GM19193 (cell line): Measurements from ENCODE around the gene SOX18.
A peak's percentile ranks its signal among the peaks of the same experiment; 100 is the strongest.

Experiments used
- POLR2A ChIP-seq: IDR thresholded peaks from 4 replicates; pipeline ENCODE4 v1.6.1; 2011; ENCODE audit not compliant: insufficient read depth, insufficient read length; ENCODE audit errors: extremely low read depth

SOX18 gene

DNA sequence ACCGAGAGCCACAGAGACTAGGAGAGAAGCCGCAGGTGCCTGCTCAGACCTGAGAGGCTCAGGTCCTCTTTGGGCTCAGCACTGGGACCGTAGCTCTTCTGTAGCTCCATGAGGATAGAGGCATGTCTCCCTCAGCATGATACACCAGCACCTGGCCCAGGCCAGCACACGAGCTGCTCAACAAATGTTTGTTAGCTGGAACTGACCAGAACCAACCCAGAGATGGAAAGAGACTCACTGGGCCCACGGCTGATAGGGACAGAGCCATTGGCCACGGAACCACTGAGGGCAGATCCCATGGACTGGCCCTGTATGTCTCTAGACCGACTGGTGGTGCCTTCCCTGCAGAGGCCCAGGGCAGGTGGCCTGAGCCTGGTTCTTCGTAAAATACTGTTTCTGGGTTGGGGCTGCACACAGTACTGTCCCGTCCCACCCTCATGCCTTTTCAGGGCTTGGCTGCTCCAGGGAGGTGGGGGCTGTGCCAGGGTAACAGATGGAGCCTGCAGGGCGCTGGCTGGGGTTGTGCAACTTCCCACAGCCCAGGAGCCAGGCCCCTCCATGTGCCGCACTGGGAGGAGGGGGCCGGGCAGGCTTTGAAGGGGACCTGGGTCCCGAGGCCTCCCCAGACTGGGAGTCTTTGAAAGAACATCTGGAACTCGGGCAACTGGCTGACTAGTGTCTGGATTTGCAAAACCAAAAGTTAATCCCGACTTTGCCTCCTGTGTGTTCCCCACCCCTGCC, 8.2 kb downstream of the SOX18 start:
- no peak for TF ChIP-seq POLR2A

DNA sequence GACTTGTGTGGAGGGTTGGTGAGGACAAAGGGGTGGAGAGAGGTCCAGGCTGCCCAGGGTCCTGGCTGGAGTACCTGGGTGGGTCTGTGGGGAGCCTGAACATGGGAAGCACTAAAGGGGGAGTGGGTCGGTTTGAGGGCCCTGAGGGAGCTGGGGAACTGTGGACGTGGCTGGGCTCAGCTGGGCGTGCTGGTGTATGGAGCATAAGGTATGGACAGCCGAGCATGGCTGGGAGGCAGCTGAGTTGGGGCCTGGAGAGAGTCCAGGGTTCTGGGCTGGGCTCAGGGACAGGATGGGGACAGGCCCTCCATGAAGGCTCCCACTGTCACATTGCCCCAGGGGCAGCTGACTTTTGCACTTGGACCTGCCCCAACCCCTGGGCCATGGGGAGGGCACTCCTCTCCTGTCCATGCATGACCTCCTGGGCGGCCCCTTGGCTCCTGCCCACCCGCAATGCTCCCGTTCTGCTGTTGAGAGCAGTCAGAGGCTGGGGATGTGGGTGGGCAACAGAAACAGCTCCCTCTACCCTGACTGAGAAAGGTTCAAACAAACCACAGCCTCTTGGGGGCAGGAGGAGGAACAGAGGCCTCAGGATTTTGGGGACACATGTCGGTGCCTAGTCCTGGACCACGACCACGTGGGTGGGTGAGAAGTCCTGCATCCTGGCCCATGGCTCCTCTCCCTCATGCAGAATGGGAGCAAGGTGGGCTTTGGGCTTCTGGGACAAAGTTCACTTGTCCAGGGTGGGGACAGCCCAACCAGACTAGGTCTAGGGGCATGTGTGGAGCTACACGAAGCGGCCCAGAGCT, 9.0 kb downstream of the SOX18 start:
- no peak for TF ChIP-seq POLR2A

DNA sequence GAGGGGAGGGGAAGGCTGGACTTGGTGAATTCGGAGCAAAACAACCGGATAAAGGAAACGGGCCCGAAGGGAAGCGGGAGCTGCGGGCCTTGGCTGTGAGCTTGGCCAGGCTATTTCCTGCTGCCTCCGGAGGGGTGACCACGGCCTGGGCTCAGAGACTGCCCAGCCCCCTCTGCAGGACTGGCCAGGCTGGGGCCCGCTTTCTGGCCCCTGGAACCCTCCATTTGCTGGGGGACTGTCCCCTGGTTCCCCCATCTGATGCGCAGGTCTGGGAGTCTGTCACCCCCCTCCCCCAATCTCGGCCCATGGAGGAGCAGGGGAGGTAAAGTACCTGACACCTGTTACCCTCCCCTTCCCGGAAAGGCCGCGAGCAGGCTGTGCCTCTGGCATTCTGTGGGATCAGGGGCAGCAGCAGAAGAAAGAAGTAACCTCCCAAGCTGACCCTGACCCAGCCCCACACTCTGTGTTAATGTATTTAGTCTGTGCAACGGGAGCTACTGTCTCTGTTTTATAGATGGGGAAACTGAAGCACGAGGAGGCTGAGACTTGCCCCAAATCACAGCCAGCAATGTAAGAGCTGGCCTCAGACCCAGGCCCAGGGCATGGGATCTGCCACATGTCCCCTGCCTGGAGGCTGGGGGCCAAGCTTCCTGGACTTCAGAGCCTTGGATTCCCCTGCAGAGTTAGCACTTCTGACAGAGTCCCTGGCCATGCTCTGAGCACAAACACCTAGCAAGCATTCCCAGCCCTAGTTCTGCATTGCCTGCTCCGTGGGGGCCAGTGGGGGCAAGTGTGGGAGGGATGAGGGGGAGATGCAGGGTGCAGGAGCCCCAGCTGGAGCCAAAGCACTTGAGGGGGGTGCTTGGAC, 9.9 kb downstream of the SOX18 start:
- no peak for TF ChIP-seq POLR2A

DNA sequence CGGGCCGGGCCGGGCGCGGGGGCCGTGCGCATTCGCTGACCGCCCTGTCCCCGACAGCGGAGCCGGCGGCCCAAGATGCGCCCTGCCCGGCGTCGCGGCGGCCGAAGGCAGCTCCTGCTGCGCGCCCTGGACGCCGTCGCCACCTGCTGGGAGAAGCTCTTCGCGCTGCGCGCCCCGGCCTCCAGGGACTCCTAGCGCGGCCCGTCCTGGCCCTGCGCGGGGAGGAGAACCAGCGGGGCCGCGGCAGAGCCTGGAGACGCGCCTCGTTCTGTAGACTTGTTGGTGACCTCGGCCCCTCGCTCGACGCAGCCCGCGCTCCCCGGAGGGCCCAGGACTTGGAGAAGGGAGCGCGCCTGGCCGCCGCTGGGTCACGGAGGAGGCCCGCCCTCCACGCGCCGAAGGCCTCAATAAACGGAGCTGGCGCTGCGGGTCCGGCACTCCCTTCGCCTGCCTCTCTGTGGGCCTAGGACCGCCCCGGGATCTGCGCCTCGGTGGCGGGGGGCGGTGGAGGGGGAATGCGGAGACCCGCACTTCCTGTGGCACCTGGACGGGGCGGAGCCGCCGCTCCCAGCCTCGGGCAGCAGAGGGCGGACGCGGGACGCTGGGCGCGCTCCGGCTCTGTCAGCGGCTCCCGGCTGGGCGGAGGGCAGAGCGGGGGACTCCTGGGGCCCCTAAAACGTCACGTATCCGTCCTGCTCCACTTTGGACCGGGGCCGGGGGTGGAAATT, 10.7 kb downstream of the SOX18 start:
- peak; percentile 33 for TF ChIP-seq POLR2A

DNA sequence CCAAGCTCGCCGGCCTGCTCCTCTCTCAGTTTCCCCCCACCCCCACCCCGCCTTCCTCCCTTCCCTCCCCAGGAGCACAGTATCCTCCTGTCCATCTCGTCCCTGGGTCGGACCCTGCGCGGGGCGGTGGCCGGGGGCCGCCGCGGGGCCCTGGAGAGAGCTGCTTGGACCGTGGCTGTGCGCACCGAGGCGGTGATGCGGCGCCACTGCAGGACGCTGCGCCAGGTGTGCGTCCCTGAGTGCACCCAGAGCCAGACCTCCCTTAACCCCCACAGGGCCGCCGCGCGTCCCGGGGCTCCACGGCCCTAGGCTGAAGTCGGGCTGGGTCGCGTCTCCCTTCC, 11.2 kb downstream of the SOX18 start:
- TF ChIP-seq POLR2A, result no peak

DNA sequence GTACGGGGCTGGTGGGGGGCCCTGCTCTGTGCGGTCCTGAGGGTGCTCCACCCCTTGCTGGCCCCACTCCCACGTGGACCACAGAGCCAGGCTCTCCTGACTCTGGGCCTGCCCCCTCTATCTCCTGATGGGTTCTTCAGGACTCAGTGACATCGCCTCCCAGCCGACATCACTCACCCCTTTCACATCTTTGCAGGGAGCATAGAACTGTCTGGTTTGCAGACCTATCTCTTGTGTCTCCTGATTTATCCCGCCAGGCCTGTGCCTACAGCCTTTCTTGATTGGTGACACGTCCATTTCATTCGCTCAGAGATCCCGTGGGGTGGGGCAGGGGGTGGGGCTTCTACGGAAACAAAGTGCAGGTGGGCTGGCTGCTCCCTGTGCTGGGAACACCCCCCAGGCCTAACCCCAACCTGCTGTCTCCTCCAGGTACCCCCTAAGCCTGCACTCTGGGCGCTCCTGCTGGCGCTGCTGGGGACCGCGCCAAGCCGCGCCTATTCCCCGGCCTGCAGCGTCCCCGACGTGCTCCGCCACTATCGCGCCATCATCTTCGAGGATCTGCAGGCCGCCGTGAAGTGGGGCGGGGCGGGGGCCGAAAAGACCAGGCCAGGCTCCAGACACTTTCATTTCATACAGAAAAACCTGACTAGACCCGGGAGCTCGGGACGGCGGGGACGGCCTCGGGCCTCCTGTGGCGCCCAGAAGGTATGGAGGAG, 11.8 kb downstream of the SOX18 start:
- TF ChIP-seq POLR2A, result no peak

DNA sequence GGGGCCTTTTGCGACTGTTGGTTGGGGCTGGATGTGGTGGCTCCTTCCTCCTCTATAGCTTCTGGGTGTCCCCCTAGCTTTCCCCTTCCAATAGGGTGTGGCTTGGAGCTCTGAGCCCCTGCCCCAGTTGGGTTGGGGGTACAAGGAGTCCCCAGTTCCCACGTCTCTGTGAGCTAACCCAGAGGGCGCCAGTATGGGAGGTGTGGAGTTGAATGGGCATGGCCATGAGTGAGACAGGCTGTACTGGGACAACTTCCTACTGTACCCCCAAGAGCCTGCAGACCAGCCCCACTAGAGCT, 12.3 kb downstream of the SOX18 start:
- no peak for TF ChIP-seq POLR2A

DNA sequence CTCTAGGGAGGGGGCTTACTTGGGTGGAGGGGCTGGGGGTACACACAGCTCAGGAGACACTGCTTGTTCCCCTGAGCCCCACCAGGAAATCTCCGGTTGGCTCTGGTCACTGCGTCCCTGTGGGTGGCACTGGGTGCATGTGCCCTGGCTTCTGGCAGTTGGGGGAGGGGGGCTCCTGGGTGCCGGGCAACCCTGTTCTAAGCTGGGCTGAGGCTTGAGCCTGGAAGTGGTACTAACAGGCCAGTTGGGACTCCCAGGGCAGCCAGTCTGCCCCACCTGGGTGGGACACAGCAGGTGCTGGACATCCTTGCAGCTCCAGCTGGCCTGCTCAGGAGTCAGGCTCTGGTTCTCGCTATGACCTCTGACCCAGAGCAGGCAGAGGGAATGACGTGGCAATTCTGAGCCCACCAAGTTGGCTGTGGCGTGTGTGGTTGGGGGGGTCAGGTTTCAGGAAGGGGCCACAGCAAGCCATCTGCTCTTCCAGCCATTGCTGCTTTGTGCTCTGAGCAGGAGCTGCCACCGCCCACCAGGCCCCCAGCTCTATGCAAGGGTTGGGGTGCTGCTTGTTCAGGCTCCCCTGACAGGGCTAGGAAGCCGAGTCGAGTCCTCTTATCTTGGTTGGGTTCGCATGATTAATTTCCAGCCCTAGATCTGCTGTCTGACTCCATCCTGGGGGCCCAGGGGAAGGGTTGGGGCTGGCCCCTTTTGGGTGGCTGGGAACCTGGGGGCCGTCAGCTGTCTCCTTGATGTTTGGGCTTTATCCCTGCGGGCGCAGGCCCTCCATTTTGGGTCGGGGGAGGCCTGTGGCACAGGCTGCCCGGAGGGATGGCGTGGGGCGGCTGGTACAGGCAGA, 12.9 kb downstream of the SOX18 start:
- no peak for TF ChIP-seq POLR2A

DNA sequence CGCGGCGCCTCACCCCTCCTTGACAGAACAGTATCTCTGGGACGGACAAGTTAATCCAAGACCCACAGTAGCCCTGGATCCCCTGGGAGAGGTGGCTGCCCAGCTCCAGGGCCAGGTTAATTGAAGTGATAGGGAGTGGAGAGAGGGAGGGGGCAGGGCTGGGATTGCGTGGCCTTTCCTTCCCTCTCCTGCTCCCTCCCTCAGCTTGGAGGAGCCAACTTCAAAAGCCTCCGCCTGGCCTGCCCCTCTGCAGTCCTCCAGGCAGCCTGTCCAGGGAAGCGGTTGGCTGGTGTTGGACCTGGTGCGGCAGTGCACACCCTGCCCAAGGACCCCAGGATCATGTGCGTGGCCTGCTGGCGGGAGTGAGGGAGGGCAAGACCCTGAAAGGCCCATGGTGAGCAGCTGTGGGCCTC, 13.5 kb downstream of the SOX18 start, which contains the start of gene C20orf204:
Gene C20orf204, plus strand, starts transcription at position 250 of the 413 bp plus-strand sequence. Its CDS starts 142 bp downstream, at position 392.
- peak; percentile 2 for TF ChIP-seq POLR2A

DNA sequence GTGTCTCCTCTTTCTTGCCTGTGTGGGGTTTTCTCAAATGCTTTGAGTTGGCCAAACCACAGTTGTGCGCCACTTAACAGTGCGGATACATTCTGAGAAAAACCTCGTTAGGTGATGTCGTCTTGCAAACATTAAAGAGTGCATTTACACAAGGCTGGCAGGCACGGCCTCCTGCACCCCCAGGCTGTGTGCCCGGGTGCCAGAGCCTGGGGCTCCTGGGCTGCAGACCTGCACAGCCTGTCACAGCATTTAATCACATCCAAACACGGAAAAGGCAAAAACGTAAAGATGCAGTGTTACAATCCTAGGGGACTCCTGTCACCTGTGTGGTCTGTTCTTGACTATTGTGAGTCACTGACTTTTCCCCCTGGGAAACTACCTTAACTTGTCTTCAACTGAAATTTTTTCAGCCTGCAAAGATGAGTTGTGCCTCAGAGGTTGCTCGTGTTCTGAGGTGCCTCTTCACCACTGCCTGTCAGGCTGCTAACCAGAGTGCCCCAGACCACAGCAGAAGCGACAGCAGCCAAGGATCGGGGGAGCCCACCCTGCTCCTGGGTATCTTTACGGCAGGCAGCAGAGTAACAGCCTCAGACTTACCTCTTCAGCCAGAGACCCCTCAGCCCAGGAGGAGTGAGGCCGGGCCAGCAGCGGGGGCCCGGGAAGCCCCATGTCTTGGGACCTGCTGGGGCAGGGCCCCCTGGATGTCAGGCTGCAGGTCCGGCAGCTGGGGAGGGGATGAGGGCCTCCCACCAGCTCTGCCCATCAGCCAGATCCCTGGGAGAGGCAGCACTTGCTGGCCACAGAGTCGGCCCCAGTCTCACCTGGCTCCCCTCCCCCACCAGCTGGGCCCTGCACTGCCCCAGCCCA, 14.1 kb downstream of the SOX18 start:
- no peak for TF ChIP-seq POLR2A

DNA sequence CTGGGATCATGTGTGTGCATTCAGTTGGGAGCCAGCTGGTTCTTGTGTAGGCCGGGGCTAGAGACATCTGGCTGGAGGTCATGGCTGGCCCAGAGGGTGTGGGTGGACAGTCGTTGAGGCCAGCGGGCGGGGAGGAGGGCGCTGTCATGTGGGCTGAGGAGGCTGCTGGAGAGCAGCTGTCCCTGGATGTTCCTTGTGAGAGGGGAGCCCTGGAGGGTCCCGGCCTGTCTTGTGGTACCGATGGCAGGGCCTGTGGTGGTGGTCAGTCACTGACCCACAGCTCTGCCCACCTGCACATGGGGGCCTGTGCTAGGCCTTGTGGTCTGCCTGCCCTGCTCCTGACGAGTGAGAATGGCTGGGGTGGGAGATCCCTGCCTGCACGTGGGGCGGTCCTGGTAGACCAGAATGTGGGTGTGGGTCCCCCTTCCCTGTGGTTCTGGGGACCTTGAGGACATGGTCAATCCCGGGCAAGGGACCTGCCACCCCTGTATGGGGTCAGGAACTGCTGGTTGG, 15.4 kb downstream of the SOX18 start:
- no peak for TF ChIP-seq POLR2A
